COLO829 (cell line): ENCODE data around the gene SLC6A3.

Experiments used
- DNase-seq: peaks from one replicate; pipeline ENCODE4 v3.0.0; 2012; ENCODE audit warnings: low spot score

Gene SLC6A3

DNA sequence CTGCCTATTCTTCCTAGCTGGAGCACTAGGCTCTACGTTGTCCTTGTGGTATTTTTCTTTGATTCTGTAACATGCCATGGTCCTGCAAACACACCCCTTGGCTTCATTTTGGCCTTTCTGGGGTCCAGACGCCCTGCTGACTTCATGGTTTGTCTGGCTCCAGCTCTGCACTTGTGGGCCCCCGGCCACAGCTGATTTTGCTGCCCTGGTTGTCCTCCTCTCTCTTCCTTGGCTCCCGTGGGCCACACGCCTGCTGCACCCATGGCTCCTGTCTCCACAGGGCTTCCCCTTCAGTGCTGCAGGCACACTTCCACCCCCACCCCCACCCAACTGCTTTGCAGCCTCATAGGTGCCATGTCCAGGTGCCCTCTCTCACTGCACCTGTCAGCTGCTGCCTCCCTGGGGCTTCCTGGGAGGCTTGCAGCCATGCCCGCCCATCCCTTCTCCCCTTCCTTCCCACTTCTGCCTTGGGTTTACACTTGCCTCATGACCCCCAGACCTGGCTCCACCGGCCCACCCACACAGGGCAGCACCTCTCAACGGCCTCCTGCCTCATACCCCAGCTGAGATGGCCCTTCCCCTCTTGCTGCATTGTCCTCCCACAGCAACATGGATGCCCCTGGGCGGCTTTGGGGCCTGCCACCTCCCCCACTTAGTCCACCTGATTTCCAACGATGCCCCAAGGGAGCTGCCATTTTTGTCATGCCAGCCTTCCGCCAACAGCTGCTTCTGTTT lies 25.6 kb downstream of the SLC6A3 start:
- no peak for DNase-seq

DNA sequence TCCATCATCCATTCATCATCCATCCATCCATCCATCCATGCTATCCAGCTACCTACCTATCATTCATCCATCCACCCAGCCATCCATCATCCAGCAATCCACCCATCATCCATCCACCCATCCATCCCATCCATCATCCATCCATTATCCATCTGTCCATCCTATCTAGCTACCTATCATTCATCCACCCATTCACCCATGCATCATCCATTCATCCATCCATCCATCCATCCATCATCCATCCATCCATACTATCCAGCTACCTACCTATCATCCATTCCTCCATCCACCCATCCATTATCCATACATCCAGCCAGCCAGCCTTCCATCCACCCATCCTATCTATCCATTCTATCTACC lies 26.3 kb downstream of the SLC6A3 start:
- no peak for DNase-seq

DNA sequence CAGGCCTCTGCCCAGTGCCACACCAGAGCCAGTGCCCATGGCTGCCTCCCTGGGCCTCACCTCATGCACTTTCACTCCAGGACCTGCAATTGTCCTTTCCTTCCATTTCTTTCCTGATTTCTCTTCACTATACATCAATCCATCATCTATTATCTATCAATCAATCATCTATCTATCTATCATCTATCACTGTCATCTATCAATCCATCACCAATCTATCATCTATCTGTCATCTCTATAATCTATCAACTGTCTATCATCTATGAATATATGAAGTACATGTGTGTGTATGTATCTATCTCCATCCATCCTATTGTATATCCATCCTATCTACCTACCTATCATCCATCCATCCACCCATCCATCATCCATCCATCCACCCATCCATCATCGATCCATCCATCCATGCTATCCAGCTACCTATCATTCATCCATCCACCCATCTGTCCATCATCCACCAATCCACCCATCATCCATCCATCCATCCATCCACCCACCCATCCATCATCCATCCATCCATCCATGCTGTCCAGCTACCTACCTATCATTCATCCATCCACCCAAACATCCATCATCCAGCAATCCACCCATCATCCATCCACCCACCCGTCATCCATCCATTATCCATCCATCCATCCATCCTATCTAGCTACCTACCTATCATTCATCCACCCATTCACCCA lies 26.9 kb downstream of the SLC6A3 start:
- no peak for DNase-seq

DNA sequence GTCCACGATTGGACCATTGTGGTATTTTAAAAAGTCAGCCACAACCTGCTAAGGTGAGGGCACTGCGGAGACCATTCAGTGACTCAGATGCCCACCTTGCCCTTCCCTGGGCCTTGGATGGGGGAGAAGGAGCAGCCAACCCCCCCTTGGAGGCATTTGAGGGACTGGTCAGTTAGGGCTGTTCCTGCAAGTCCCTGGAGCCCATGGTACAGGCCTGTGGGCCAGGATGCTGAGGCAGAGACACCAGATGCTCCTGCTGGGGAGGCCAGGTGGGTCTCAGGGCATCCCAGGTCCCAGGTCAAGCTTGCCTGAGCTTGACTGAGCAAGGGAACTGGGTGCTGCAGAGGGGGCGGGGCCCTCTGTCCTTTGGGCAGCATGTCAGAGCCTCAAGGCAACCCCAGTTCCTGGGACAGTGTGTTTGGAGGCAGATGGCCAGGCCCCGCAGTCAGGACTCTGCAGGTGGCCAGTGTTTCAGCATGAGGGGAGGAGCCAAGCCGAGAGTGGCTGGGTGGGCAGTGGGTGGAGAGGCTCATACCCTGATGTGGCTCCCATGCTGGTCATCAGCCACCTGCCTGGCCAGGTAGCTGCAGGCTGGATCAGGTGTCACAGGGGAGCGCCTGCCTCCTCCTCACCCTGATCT lies 27.5 kb downstream of the SLC6A3 start:
- DNase-seq: no peak

- no peak for DNase-seq
These were observed 28.3 kb downstream of the SLC6A3 start for GRCh38 chr5:1416856-1417469.

DNA sequence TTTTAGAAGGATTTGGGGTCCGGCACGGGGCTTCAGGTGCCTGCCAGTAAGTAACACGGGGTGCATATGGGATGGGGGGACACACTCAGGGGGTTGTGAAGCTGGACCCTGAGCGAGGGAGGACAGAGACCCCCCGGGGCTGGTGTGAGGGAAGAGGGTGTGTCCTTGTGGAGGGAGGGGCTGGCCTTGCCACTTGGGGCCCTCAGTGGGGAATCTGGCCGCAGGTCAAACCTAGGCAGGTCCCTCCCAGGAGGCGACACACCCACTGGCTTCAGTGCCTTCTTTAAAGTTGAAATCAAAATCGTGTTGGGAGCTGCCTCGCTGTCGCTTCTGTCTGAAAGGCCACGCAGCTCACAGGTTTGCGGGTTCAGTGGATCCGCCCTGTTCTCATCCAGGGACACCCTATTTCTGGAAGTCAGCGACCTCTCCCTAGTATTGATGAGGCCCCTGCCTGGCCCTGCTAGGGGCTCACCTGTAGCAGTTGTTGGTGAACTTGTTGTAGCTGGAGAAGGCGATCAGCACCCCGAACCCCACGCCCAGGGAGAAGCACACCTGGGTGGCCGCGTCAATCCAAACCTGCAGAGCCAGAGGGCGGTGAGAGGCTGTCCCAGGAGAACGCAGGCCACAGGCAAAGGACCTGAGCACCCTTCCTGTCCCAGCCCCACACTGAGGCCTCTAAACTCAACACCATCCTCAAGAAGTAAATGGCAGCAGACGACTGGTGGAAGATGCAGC lies 29.4 kb downstream of the SLC6A3 start:
- DNase-seq: no peak

GRCh38 chr5:1415059-1415425 lies 30.2 kb downstream of the SLC6A3 start:
- no peak for DNase-seq

DNA sequence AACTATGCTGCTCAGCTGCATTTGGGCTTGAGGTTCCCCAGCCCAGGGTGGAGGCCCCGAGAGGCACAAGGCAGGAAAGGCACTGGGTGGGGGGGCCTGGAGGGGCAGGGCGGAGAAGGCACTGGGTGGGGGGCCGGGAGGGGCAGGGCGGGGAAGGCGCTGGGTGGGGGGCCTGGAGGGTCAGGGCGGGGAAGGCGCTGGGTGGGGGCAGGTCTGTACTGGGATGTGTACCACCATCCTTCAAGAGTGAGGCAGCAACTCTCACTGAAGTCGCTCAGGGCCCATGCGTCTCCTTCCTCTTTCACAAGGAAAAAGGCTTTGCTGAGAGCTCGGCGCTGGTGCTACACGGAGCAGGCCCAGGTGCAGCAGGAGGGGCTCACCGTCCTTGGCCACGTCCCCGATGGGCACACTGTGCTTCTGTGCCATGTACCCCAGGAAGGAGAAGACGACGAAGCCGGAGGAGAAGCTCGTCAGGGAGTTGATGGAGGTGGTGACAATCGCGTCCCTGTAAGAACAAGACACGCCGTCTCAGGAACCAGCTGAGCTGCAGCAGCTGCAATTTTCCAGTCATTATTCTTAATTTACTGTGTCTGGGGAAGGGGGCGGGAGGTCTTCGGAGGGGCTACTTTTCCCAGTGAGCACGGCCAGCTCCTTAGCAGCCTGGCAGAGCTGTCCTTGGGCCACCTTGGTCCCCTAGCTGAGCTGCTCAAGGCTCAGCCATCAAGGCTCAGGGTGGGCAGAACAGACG lies 30.8 kb downstream of the SLC6A3 start:
- no peak for DNase-seq

- DNase-seq: no peak
These were observed 31.5 kb downstream of the SLC6A3 start for GRCh38 chr5:1413611-1414241.

DNA sequence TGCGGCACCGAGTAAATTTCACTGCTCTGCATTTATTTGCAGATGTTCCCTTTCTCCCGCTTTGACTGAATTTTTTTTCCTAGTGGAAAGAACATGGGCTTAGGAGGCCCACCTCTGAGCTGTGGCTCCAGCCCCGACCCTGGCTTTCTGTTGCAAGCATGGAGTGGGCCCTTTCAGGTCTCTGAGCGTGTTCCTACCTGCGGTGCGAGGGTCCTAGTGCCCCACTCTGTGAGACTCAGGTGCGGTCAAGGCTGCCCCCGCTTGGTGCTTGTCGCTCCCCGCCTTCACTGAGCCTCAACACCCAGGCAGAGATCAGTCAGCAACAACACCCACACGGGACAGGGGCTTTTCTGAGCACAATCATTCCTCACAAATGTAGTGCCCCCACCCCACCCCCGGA lies 32.0 kb downstream of the SLC6A3 start:
- no peak for DNase-seq

- DNase-seq: no peak
These were observed 32.6 kb downstream of the SLC6A3 start for GRCh38 chr5:1412621-1413020.

GRCh38 chr5:1412163-1412562 lies 33.1 kb downstream of the SLC6A3 start:
- DNase-seq: no peak

- DNase-seq: no peak
These were observed 34.1 kb downstream of the SLC6A3 start for GRCh38 chr5:1411099-1411498.

DNA sequence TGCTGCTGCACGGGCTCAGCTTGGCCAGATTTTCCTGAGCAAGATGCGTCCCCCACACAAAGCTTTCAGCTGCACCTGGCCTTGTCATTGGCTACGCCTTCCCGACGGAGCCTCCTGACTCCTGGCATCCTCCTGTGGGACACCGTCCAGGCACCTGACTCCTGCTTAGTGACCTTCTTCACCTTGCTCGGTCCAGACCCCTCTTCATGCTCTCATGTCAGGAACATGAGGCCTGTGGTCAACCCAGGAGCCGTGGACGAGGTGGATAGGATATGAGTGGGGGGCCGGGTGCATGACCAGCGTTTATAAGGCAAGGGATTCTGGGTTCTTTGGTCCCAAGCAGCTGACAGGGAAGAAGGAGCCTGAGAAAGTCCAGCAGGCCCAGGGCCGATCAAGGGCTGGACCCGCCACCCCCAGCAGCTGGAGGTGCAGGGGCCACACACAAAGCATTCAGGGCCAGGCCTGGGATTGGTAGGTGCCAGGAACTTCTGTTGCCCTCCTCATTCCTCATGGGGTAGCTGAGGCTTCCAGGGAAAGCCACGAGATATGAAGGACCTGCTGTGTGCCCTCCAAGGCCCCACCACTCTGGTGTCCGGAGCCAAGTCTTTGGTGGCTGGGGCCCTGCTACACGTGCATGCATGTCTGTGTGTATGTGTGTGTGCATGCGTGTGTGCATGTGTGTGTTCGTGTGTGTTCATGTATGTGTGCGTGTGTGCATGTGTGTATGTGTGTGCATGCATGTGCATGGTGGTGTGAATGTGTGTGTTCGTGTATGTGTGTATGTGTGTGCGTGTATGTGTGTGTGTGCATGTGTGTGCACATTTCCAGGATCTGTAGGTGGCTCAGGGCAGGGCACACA lies 34.9 kb downstream of the SLC6A3 start:
- no peak for DNase-seq

GRCh38 chr5:1409381-1410110 lies 35.7 kb downstream of the SLC6A3 start:
- no peak for DNase-seq

DNA sequence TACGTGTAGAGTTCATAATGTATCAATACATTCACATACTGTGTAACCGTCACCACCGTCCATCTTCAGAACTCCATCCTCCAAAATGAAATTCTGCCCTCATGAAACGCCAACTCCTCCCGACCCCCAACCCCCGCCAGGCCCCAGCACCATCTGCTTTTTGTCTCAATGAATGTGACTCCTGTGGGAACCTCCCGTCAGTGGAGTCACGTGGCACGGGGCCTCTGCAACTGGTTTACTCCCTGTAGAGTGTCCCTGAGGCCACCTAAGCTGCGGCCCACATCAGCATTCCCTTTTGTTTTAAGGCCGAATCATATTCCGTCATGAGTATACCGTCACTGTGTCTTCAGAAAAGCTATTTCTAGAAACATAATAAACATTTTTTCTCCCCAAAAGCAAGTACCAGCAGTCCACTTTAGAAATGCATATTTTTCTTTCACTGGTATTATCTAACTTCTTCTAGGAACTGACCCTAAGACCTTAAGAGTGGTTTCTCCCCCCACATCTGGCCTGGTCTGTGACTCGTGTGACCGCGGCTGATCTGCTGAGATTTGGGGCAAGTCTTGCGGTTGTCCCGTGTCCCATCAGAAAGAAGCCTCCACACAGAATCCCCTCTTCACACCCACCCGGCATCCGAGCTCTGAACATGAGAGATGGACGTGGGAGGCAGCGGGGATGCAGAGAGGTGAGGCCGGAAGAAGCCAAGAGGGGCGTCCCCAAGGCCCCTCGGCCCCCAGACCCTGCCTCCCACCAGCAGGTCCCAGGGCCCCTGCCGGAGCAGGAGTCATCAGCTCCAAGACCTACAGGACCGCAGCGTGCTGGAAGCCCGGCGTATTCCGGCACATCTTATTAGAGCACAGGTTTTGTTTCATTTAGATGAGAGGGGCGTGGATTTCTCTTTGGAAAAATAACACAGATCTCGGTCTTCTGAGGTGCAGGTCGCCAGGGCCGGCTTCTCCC lies 38.3 kb downstream of the SLC6A3 start:
- DNase-seq: no peak

DNA sequence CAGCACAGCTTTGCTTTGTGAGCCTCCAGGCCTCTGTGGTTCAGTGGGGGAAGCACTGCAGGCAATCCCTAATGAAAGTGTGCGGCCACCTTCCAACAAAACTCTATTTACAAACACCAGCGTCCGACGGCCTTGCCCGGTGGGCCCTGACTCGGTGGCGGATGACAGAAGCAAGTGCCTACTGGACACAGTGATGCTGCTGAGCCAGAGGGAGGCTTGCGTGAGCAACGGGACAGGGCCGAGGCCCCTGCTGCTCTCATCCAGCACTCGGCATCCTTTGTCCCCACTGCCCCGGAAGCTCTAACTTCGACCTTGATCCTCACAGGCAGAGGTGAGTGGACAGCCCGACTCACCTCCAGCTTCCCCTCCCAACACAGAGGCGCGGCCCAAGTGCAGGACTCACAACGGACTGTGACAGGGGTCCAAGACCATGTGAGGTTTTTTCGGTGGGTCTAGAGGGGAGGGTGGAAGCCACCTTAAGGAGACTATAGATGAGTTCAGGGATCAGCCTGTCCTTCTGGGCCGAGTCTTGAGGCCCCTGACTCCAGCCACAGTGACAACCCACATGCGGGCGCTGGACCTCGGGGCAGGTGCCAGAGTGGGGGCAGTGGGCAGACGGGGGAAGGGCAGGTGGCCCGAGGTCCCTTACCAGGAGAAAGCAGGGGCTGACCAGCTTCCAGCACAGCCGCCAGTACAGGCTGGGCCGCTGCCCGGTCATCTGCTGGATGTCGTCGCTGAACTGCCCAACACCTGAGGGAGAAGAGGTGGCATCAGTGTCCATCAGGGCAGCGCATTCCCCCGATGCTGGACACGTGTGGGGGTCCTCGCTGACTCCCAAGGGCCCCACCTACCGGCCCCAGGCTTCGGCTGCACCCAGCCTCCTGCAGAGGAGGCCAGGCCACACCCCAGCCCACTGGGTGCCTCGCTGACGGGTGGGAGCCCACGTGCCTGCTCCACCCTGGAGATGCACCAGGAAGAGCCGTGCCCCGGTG lies 39.4 kb downstream of the SLC6A3 start:
- no peak for DNase-seq
